ENCODE data around the gene SLC7A5. TPM values are rescaled to one million over a fixed set of nuclear protein-coding genes. Genes with fewer than 3 reads are reported as not detected.

The SLC7A5 gene
- total and polyA plus RNA-seq, 2 of the 13 experiments (the other 11 are each of a cell fraction or from before 2014, with no cell fraction given), result 79.6 to 155 TPM

- peak; percentile 14; the same call in 1 of the 2 replicates for TF ChIP-seq YEATS2 (CRISPR knock-in tag; IDR thresholded peaks at IDR 0.05; ENCODE audit: borderline replicate concordance)
- no peak; the same call in 1 of the 2 replicates for TF ChIP-seq ATF5 (CRISPR knock-in tag; IDR thresholded peaks at IDR 0.05; ENCODE audit: low read depth)
- TF ChIP-seq ZNF280B (CRISPR knock-in tag; IDR thresholded peaks at IDR 0.05; ENCODE audit: borderline replicate concordance), result peak; percentile 45
- TF ChIP-seq MIER3 (CRISPR knock-in tag; IDR thresholded peaks at IDR 0.05; ENCODE audit: borderline replicate concordance), result no peak; the same call in 1 of the 2 replicates
- peak; percentile 92; the same call in 1 of the 2 replicates for TF ChIP-seq SMAD1 (CRISPR knock-in tag; IDR thresholded peaks at IDR 0.05; ENCODE audit: borderline replicate concordance, low read depth)
- no peak; the same call in 1 of the 2 replicates for TF ChIP-seq ATM (IDR thresholded peaks at IDR 0.05; ENCODE audit: borderline replicate concordance)
- no peak for TF ChIP-seq SETDB1 (CRISPR knock-in tag; IDR thresholded peaks at IDR 0.05; ENCODE audit: borderline replicate concordance)
- no peak for TF ChIP-seq PLRG1 (conservative IDR thresholded peaks at IDR 0.05)
- peak; percentile 12 for TF ChIP-seq CAMTA2 (CRISPR knock-in tag; IDR thresholded peaks at IDR 0.05; ENCODE audit: borderline replicate concordance)
- TF ChIP-seq TMF1 (CRISPR knock-in tag; IDR thresholded peaks at IDR 0.05; ENCODE audit: low read depth), result peak; percentile 68
- TF ChIP-seq TOPORS (CRISPR knock-in tag; IDR thresholded peaks at IDR 0.05), result peak; percentile 86; the same call in 1 of the 2 replicates
- no peak for TF ChIP-seq ZNF260 (CRISPR knock-in tag; IDR thresholded peaks at IDR 0.05; ENCODE audit: borderline replicate concordance, low read depth)
- TF ChIP-seq ZNF775 (CRISPR knock-in tag; IDR thresholded peaks at IDR 0.05; ENCODE audit: borderline replicate concordance), result peak; percentile 51; the same call in 1 of the 2 replicates
- peak; percentile 58; the same call in 1 of the 2 replicates for TF ChIP-seq ZBTB2 (CRISPR knock-in tag; IDR thresholded peaks at IDR 0.05; ENCODE audit: low read depth)
- TF ChIP-seq ATF7-NPFF (CRISPR knock-in tag; IDR thresholded peaks at IDR 0.05; ENCODE audit: low read depth), result no peak
- no peak; the same call in none of the 2 replicates for TF ChIP-seq PHF8 (CRISPR knock-in tag; IDR thresholded peaks at IDR 0.05)
- no peak for TF ChIP-seq KLF13 (CRISPR knock-in tag; IDR thresholded peaks at IDR 0.05)
- TF ChIP-seq ZNF704 (CRISPR knock-in tag; IDR thresholded peaks at IDR 0.05; ENCODE audit: borderline replicate concordance), result peak; percentile 37; the same call in 1 of the 2 replicates
- TF ChIP-seq ZNF33B (CRISPR knock-in tag; IDR thresholded peaks at IDR 0.05), result peak; percentile 81
- no peak for TF ChIP-seq ZNF24 (IDR thresholded peaks at IDR 0.05)
- no peak for TF ChIP-seq ZNF33A (CRISPR knock-in tag; IDR thresholded peaks at IDR 0.05; ENCODE audit: borderline replicate concordance)
- TF ChIP-seq MTF1 (CRISPR knock-in tag; IDR thresholded peaks at IDR 0.05), result no peak
- peak; percentile 89 for TF ChIP-seq HNRNPL (IDR thresholded peaks at IDR 0.05; ENCODE audit: low read depth, low read length)
- no peak for TF ChIP-seq ZNF34 (CRISPR knock-in tag; IDR thresholded peaks at IDR 0.05; ENCODE audit: borderline replicate concordance)
Measured at GRCh38 chr16:87847785-87848675, 21.3 kb downstream of the SLC7A5 start (continued).
